Left lung (tissue), 10 donors: ENCODE data around the gene AP5S1. TPM values are rescaled to one million over a fixed set of nuclear protein-coding genes. Genes with fewer than 3 reads are reported as not detected.

Source experiments
- ATAC-seq: fragments of 200-7000 bp; cut with Tn5 transposase; one replicate; pipeline ENCODE4 v1.9.1; 2020; ENCODE audit warnings: moderate library complexity
- DNase-seq, 4 donors: peaks; one replicate each; pipeline ENCODE4 v3.0.0-alpha.2; 2013 to 2020
- H3K27ac ChIP-seq, 2 donors: fragments of 200-600 bp; sonication (generic) in 1 of 2; one replicate each; pipeline versions ENCODE4 v1.5.0 to v1.8.0; 2020 to 2021
- H3K27me3 ChIP-seq, 2 donors: fragments of 200-600 bp; sonication (generic) in 1 of 2; one replicate each; pipeline versions ENCODE4 v1.5.0 to v1.8.0; 2020 to 2021
- H3K36me3 ChIP-seq, 2 donors: fragments of 200-600 bp; sonication (generic) in 1 of 2; one replicate each; pipeline versions ENCODE4 v1.5.0 to v1.8.0; 2020 to 2021
- H3K4me1 ChIP-seq, 2 donors: fragments of 200-600 bp; one replicate each; pipeline ENCODE4 v1.8.0; 2021
- H3K4me3 ChIP-seq, 2 donors: fragments of 200-600 bp; sonication (generic) in 1 of 2; one replicate each; pipeline versions ENCODE4 v1.5.0 to v1.8.0; 2020 to 2021; ENCODE audit warnings: mild to moderate bottlenecking in 1 of 2
- H3K9me3 ChIP-seq, 2 donors: fragments of 200-600 bp; sonication (generic) in 1 of 2; one replicate each; pipeline versions ENCODE4 v1.5.0 to v1.8.0; 2020 to 2021
- intact Hi-C, 2 donors: fragments of 100-400 bp; cut with DNase I; formaldehyde crosslinking; loops; one replicate each; pipeline versions ENCODE4 v1.11.2 to v1.14.2; 2022
- polyA plus RNA-seq, 6 donors: library from polyadenylated mRNA; unstranded; fragments of 120-200 nt; gene quantifications; one replicate each; pipeline ENCODE4 v1.2.1, GENCODE V29; 2013; ENCODE audit not compliant: insufficient read length in 6 of 6
- total RNA-seq, 2 donors: library from RNA; stranded (reverse); fragmentation: NEBNext Ultra II Directional; extraction: Animal tissue kit (Norgen Biotek cat#: 25700); gene quantifications; one replicate each; pipeline ENCODE4 v1.2.1, GENCODE V29; 2021
- TF ChIP-seq, protein P1 (sequence below), 2 donors: fragments of 200-600 bp; sonication (generic) in 1 of 2; IDR thresholded peaks; one replicate each; pipeline versions ENCODE4 v1.5.0 to v1.8.0; 2021; ENCODE audit warnings: antibody characterized with exemption in 2 of 2
- donor health status: DM: no; HTN: yes; CAD: no.
- donor health status: DM: no; HTN: no; CAD: no.

Gene AP5S1
- total and polyA plus RNA-seq, 8 donors: 8.3 to 13.6 (median 11.9) TPM

DNA sequence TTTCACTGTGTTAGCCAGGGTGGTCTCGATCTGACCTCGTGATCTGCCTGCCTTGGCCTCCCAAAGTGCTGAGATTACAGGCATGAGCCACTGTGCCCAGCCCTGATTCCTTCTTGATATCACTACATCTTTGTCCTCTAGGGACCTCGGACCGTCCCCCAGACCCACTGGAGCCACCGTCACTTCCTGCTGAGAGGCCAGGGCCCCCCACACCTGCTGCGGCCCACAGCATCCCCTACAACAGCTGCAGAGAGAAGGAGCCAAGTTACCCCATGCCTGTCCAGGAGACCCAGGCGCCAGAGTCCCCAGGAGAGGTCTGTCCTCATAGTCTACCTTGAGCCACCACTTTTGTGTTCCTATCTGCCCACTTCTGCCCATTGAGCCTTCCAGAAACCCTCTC lies 40.8 kb downstream of the AP5S1 start:
- TF ChIP-seq, protein P1, sequence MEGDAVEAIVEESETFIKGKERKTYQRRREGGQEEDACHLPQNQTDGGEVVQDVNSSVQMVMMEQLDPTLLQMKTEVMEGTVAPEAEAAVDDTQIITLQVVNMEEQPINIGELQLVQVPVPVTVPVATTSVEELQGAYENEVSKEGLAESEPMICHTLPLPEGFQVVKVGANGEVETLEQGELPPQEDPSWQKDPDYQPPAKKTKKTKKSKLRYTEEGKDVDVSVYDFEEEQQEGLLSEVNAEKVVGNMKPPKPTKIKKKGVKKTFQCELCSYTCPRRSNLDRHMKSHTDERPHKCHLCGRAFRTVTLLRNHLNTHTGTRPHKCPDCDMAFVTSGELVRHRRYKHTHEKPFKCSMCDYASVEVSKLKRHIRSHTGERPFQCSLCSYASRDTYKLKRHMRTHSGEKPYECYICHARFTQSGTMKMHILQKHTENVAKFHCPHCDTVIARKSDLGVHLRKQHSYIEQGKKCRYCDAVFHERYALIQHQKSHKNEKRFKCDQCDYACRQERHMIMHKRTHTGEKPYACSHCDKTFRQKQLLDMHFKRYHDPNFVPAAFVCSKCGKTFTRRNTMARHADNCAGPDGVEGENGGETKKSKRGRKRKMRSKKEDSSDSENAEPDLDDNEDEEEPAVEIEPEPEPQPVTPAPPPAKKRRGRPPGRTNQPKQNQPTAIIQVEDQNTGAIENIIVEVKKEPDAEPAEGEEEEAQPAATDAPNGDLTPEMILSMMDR (IDR thresholded peaks at IDR 0.05): no peak
- no peak overlapping the region for H3K27ac ChIP-seq
- DNase-seq (no peak), ATAC-seq (no peak)
- peaks cover 4 to 100% of the 10 kb centered on the region in 2 donors for H3K36me3 ChIP-seq
- no peak overlapping the region for H3K4me3 ChIP-seq
- H3K9me3 ChIP-seq: no peaks in the 10 kb centered on the region
- intact Hi-C loops: no loop called here
- no peaks in the 10 kb centered on the region for H3K27me3 ChIP-seq
- H3K4me1 ChIP-seq: no peaks in the 10 kb centered on the region

DNA sequence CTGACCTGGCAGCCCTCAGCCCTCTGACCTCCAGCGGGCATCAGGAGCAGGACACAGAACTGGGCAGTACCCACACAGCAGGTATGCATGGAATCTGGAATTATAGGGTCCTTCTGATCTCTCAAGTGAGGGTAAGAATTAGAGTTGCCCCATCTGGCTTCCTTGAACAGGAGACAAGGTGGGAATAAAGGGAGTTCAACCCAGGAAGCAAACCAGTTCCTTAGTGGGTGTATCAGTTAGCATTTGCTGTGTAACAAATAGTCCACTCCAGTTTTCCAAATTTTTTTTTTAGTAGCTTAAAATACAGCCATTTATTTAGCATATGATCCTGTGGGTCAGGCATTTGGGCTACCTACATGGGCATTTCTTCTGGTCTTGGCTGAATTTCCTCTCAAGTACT lies 42.0 kb downstream of the AP5S1 start:
- DNase-seq (no peak), ATAC-seq (no peak)
- intact Hi-C loops: no loop called here
- Histone ChIP-seq H3K27me3 (no peaks in the 10 kb centered on the region), H3K9me3 (no peaks in the 10 kb centered on the region), H3K4me1 (no peaks in the 10 kb centered on the region), H3K4me3 (no peak overlapping the region), H3K36me3 (peaks cover 4 to 100% of the 10 kb centered on the region in 2 donors), H3K27ac (no peak overlapping the region)
- TF ChIP-seq, protein P1 (IDR thresholded peaks at IDR 0.05): no peak

DNA sequence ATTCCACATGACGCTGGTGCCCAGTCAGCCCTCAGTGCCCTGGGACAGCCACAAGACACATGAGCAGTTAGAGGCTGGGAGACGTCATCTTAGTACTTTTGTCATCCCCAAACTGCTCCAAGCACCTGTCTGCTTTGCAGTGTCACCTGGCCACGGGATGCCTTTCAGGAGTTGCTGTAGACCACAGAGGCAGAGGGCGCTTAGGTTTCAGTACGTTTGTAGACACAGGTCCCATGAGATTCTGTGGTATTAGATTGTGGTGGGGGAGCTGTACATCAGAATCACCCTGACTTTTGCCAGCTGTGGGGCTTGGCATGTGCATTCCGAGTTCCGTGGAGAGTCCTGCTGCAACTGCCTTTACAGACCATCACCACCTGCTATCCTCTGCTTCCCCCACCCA lies 43.0 kb downstream of the AP5S1 start:
- H3K4me1 ChIP-seq: no peaks in the 10 kb centered on the region
- no peaks in the 10 kb centered on the region for H3K9me3 ChIP-seq
- H3K27ac ChIP-seq: no peak overlapping the region
- intact Hi-C loops: no loop called here
- TF ChIP-seq, protein P1 (IDR thresholded peaks at IDR 0.05): no peak
- DNase-seq (no peak), ATAC-seq (no peak)
- H3K27me3 ChIP-seq: no peaks in the 10 kb centered on the region
- H3K36me3 ChIP-seq: peaks cover 4 to 99% of the 10 kb centered on the region in 2 donors
- H3K4me3 ChIP-seq: no peak overlapping the region

DNA sequence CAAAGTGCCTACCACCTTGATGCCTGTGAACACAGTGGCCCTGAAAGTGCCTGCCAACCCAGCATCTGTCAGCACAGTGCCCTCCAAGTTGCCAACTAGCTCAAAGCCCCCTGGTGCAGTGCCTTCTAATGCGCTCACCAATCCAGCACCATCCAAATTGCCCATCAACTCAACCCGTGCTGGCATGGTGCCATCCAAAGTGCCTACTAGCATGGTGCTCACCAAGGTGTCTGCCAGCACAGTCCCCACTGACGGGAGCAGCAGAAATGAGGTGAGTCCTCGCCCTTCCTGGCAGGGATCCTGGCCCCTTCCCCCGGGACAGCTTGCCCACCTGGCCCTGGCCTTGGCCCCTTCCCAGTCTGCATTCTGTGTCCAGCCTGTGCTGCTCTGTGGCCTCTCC lies 44.2 kb downstream of the AP5S1 start:
- H3K36me3 ChIP-seq: peaks cover 4 to 98% of the 10 kb centered on the region in 2 donors
- DNase-seq: no peak
- intact Hi-C loops: no loop called here
- no peak for ATAC-seq
- H3K4me1 ChIP-seq: no peaks in the 10 kb centered on the region
- H3K4me3 ChIP-seq: no peak overlapping the region
- TF ChIP-seq, protein P1 (IDR thresholded peaks at IDR 0.05): no peak
- H3K9me3 ChIP-seq: no peaks in the 10 kb centered on the region
- no peak overlapping the region for H3K27ac ChIP-seq
- no peaks in the 10 kb centered on the region for H3K27me3 ChIP-seq

DNA sequence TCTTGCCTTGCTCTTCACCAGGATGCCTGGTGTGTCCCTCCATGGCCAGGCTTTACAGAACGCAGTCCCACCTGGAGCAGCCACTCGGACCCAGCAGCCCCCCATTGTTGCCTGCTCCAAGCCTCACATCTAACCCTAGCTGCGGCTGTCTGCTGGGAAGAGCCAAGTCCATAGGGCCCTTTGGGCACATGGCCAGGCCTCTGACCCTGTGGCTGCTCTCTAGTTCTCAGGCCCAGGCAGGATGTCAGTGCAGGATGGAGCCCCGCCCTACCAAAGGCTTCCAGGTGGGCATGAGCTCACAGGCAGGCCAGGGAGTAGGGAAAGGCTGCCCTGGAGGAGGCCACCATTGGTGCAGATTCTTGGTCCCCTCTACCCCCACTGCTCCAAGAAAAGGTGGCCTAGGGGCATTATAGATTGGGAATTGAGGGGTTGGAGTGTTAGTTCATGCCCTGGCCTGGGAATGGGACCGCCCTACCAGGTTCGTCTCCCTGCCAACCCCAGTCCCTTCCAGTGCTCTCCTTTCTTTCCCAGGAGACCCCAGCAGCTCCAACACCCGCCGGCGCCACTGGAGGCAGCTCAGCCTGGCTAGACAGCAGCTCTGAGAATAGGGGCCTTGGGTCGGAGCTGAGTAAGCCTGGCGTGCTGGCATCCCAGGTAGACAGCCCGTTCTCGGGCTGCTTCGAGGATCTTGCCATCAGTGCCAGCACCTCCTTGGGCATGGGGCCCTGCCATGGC lies 45.0 kb downstream of the AP5S1 start:
- ATAC-seq (no peak), DNase-seq (no peak)
- Histone ChIP-seq H3K4me1 (no peaks in the 10 kb centered on the region), H3K27ac (no peak overlapping the region), H3K36me3 (peaks cover 4 to 97% of the 10 kb centered on the region in 2 donors), H3K27me3 (no peaks in the 10 kb centered on the region), H3K9me3 (no peaks in the 10 kb centered on the region), H3K4me3 (no peak overlapping the region)
- intact Hi-C loops: no loop called here
- TF ChIP-seq, protein P1 (IDR thresholded peaks at IDR 0.05): no peak
